Erythroblast (primary cell): ENCODE data around the gene FAP.

Source experiments
- DNase-seq, 2 experiments: peaks; one replicate each; lab custom pipeline; 2025; lab: John Stamatoyannopoulos, UW
- GATA1 ChIP-seq: IDR thresholded peaks from 2 replicates; pipeline ENCODE4 v1.6.1; 2011; ENCODE audit warnings: low read depth, mild to moderate bottlenecking, control low read depth, low read length, moderate library complexity
- POLR2A ChIP-seq: IDR thresholded peaks from 2 replicates; pipeline ENCODE4 v1.6.1; 2011; ENCODE audit warnings: mild to moderate bottlenecking, low read length

The FAP gene

DNA sequence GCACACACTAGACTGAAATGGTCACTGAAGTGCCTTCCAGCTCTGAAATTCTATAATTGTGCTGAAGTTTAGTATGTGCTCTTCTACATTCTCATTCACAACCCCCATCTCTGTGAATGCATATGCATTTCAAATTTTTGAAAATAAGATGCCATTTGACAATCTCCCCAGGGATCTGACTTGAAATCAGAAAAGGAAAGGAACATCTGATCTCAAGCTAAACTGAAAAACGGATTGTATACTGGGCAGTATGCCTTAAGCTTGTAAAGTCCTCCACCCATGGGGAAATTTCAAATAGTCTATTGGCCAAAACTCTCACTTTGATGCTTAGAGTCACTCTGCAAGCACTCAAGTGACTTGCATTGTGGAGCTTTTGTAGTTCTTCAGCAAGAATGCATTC, 22.9 kb downstream of the FAP start:
- DNase-seq = no peak

DNA sequence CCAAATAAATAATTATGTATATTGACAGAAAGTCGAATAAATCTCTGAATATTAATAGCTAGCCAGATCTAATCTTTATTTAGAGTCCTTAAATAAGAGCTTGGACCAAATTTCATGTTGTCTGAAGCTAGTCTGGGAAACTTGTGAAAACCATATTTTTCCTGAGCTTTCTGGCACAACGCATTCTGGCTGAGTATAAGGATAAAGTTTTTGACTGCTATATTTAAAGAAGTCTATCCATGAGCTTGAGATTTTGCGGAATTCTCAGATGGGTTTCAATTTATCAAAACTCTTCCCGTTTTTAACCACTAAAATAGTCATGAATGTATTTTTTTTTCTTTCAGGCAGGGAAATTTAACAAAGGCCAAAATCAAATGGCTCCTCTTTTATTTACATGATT, 23.8 kb downstream of the FAP start:
- DNase-seq = no peak
- TF ChIP-seq GATA1 (no peak), POLR2A (no peak)

More for the DNA sequence above, 22.9 kb downstream of the FAP start:
- TF ChIP-seq GATA1 (no peak), POLR2A (no peak)

DNA sequence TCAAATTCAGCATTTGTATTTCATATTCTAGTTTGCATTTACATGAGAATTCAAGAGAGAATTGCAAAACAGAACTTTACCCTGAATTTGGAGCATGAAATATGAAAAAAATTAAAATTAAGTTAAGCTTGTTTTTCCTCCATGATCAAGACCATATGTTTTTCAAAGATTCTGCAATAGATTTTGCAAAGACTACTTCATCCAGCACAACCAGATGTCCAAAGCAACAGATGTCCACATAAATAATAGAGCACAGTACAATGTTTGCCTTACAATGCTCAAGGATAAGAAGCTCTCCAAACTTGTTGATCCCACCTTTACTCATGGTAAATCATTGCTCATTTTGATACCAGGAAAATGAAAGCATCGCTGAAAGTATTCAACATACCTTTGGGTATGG, 25.6 kb downstream of the FAP start:
- TF ChIP-seq GATA1 (no peak), POLR2A (no peak)
- no peak for DNase-seq

DNA sequence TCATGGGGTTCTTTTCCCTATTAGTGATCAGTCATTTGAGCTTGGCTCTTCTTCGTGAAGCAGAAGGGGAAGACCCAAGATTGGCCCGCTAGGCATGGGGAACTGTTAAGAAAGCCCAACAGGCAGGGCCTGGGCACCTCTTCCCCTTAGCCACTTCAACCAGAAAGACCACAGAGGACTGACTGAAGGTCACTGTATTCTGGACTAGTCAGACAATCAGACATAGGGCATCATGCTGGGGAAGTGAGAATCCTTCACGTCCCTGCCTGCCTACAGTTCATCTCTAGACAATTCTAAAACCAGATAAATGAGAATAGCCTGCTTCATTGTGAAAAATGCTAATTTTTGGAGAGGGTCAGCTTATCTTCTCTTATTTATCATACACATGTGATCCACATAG, 28.1 kb downstream of the FAP start:
- TF ChIP-seq GATA1 (no peak), POLR2A (no peak)
- no peak for DNase-seq

DNA sequence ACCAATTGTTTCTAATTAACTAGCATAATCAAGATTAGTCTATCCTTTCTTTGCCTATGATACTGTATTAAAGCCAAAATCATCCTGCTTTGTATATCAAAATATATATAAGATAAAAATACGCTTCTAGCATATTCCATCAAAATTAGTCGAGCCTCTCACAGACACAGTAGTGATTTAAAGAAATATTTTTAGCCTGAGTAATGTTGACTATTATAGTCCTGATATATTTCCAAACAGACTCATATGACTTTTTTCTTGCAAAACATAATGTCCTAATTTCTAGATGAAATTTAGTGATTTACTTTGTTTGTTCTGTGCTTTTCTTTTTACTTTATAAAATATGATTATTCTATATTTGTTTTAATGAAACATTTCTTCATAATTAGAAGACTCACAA, 30.9 kb downstream of the FAP start:
- no peak for TF ChIP-seq POLR2A
- no peak for DNase-seq

DNA sequence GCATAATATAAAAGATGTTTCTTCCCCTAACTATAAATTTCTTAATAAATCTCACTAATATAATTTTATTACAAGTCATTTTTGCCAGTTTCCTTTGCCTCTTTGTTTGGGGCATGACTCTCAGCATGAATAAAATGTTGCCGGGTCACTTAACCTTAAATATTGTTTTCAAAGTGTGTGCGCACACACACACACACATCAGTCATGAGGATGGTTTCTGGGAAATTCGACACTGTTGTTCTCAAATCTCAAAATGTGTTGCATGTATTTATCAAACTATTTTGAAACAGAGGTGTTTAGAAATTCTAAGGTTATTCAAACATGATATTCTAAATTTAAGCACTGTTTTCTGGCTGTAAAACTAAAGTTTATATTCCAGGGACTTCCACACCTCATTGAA, 31.5 kb downstream of the FAP start:
- no peak for DNase-seq
- no peak for TF ChIP-seq POLR2A
- TF ChIP-seq GATA1 = no peak

DNA sequence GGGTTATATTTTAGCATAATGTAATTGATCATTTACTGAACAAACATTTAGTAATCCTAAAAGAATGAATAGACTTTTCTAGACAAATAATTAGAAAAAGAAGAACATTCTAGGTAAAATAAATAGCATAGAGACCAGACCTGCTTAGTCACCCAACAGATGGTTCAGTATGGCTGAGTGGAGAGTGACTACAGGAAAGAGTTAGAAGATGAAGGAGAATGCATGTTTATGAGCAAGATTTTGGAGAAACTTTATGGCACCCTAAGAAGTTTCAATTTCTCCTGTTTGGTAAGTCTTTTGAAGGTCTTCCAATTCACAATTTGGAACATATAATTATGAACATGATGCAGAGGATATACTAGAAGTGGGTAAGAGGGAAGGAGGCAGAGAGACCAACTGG, 32.9 kb downstream of the FAP start:
- DNase-seq = no peak
- TF ChIP-seq POLR2A = no peak
- TF ChIP-seq GATA1 = no peak

DNA sequence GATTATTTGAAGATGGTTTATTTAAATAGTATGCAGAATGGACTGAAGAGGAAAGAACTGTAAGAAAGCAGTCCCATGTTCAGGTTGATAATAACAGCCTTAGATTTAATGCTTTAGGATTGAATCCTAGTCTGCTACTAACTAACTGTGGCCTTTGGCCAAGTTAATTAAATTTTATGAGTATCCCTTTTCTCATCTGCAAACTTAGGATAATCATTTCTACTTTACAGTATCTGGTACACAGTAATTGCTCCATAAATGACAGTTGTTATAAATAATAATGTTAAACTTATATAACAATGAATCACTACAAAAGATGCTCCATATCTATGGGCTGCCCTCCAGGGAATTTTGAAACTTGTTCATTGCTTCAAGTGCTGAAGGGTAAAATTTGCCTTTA, 41.0 kb downstream of the FAP start:
- no peak for DNase-seq
- no peak for TF ChIP-seq GATA1
- no peak for TF ChIP-seq POLR2A

DNA sequence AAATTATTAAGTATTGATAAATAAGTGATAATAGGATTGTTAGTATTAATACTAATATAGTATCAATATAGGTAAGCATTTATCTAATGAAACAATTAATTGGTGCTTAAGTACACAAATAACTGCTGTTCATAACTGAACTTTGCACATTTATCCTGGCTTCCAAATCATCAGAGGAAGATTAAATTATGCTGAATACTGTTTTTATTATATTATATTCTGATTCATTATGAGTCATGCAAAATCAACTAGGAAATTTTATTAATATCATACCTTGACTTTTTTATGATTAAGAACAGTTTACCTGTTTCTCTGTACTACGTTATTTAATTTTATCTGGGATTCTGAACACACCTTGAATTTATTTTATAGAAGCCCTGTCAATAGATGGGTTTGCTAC, 42.6 kb downstream of the FAP start:
- TF ChIP-seq POLR2A (no peak), GATA1 (no peak)
- DNase-seq = no peak

DNA sequence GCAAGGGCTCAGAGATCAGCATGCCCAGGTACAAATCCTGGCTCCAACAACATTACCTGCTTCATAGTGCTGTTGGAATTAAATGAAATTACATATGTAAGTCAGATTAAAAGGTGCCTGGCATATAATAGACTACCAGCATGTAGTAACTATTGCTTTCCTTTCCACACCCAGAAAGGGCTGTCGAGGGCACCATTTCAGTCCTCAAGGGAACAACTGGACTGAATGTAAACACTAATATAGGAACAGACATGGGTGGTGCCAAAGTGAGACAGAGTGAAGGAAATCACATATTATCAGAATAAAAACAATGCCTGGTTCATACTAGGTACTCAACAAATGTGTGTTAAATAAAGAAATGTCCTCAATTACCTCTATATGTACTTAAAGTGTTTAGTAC, 43.3 kb downstream of the FAP start:
- TF ChIP-seq POLR2A = no peak
- TF ChIP-seq GATA1 = no peak
- DNase-seq = no peak

DNA sequence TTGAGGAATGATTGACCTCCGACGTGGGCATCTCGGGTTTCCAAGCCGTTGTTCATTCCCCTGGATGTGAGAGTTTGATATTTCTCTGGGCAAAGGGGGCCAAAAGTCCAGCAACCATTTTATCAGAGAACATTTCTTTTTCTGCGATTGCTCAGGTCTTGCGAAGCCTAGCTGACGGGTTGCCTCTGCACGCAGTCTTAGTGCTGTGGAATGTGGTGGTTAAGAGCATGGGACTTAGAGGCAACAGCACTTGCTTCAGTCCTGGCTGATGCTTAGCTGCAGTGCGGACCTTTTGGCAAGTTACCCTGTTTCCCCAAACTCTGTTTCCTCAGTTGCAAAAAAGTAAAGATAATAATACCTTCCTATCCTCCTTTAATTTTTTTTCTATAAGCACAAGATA, 45.0 kb downstream of the FAP start:
- TF ChIP-seq GATA1 = no peak
- TF ChIP-seq POLR2A = no peak
- DNase-seq = no peak

DNA sequence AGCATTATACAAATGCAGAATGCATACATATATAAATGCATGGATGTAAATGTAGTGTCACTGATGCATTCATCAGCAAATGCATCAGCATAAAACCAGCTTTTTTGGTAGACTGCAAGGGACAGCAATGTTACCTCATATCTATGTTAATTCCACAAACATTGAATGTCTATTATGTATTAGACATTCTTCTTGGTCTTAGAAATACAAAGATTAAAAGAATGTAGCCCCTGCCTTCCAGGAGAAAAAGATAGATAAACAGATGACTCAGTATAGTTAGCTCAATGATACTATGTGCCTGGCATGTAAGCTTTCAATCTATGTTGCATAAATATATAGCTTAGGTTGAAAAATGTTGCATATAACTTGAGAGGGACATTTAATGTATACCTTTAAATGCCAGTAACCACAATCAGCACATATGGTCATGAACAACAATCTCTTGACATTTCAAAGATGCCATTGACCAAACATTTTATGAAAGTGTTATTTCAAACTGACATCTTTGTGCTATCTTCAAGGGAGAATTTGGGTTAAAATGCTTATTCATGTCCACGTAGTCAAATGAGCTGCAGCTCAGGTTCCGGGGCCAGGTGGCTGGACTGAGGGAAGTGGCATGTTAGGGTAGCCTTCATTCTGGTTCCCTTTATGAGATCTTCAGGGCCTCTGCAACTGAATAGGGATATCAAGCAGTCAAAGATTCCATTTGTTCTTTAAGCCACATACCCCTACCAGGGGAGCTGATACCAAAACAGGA, 46.0 kb downstream of the FAP start:
- TF ChIP-seq POLR2A (no peak), GATA1 (no peak)
- no peak for DNase-seq

DNA sequence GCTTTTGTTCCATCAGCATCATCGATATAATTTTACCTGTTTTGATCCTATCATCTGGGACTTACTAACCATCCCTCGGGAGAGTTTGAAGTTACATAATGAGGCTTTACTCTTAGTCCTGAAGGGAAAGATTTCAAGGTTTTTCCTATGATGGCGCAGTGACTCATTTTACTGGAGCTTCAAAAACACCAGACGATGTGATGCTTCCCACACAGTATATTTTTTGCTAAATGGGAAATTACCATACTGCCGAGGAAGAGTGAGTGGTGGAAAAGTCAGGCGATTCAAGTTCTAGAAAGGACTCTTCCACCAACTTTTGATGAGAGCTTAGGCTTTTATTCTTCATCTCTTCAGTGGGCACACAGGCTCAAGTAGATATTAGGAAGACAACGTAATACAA, 46.6 kb downstream of the FAP start:
- DNase-seq = no peak
- TF ChIP-seq GATA1 (no peak), POLR2A (no peak)

DNA sequence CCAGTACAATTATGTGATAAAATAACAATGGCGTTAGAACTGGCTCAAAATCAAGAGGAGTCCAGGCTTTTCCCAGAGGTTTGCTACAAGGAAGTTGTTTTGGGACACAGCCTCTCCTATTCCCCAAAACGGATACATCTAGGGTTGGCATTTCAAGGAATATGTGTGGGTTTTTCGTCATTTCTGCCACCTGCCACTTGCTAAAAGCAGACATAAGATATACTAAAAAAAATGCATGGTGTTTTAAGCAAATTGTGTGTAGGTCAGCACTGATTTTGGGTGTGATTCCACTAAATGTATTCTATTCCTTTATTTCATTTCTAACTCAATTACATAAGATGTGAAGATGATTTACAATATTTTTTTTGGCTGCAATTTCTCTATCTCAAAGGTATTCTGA, 54.8 kb downstream of the FAP start:
- no peak for TF ChIP-seq GATA1
- TF ChIP-seq POLR2A = no peak
- DNase-seq = no peak

DNA sequence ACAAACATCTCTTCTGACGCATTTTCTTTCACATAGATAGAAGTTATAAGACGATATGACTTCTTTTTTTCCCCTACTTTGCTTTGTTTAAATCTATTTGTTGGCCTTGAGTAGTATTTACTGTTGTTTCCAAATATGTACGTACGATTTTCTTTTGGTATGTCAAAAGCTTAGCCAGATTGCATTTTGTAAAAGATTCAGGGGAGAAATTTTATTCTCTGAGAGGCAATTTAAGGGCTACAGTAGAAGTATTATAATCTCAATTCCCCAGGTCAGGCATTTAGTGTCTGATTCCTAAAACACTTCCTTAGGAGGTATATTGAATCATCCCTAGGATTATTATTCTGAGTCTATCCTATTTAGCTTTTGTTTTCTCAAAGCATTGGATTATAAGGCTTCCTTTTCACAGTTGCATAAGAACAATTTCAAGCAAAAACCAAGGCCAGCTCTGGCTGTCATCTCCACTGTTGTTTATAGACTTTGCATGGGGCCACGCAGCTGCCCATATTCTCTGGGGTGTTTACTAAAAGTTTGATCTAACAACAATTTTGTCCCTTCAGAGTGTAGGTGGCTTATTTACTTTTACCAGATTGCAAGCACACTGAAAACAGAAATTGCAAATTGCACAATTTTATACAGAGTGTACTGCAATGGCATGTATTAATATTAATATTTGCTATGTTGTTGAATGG, 57.6 kb downstream of the FAP start:
- DNase-seq = no peak
- TF ChIP-seq POLR2A (no peak), GATA1 (no peak)
